MM.1S (cell line): ENCODE data around the gene CCL15.

Experiments used
- DNase-seq: peaks from one replicate; pipeline ENCODE4 v3.0.0-alpha.2; 2015
- H2AFZ ChIP-seq: fragments of 300-600 bp; sonication (generic); 2 replicates; pipeline ENCODE4 v1.6.0; 2016; ENCODE audit warnings: antibody characterized with exemption, low read length
- H3F3A ChIP-seq: fragments of 300-600 bp; sonication (generic); 2 replicates; pipeline ENCODE4 v1.6.1; 2016; ENCODE audit warnings: mild to moderate bottlenecking, antibody characterized with exemption, low read length, moderate library complexity, mixed read lengths; ENCODE audit not compliant: insufficient read depth
- H3K27ac ChIP-seq: fragments of 300-600 bp; sonication (generic); 2 replicates; pipeline ENCODE4 v1.5.1; 2016; ENCODE audit warnings: mild to moderate bottlenecking, low read length
- H3K27me3 ChIP-seq: fragments of 300-600 bp; sonication (generic); replicated peaks from 2 replicates; pipeline ENCODE4 v1.6.0; 2016; ENCODE audit warnings: low read length; ENCODE audit not compliant: insufficient read depth
- H3K36me3 ChIP-seq: fragments of 300-600 bp; sonication (generic); replicated peaks from 2 replicates; pipeline ENCODE4 v1.6.1; 2016; ENCODE audit warnings: mild to moderate bottlenecking, low read length, mixed read lengths; ENCODE audit not compliant: insufficient read depth
- H3K4me1 ChIP-seq: fragments of 300-600 bp; sonication (generic); 2 replicates; pipeline ENCODE4 v1.6.1; 2016; ENCODE audit warnings: low read length, mixed read lengths
- H3K4me2 ChIP-seq: fragments of 300-600 bp; sonication (generic); 2 replicates; pipeline ENCODE4 v1.6.0; 2016; ENCODE audit warnings: low read depth, low read length
- H3K4me3 ChIP-seq: fragments of 300-600 bp; sonication (generic); 2 replicates; pipeline ENCODE4 v1.5.1; 2016; ENCODE audit warnings: low read length, mixed read lengths
- H3K79me2 ChIP-seq: fragments of 300-600 bp; sonication (generic); 2 replicates; pipeline ENCODE4 v1.6.1; 2016; ENCODE audit warnings: mixed run types, low read length, mixed read lengths
- H3K9ac ChIP-seq: fragments of 300-600 bp; sonication (generic); 2 replicates; pipeline ENCODE4 v1.6.1; 2016; ENCODE audit warnings: low read length, mixed read lengths
- H3K9me2 ChIP-seq: fragments of 300-600 bp; sonication (generic); replicated peaks from 2 replicates; pipeline ENCODE4 v1.6.1; 2016; ENCODE audit warnings: mild to moderate bottlenecking, low read length, mixed read lengths; ENCODE audit not compliant: insufficient read depth
- H3K9me3 ChIP-seq: fragments of 300-600 bp; sonication (generic); replicated peaks from 2 replicates; pipeline ENCODE4 v1.6.1; 2016; ENCODE audit warnings: mild to moderate bottlenecking, low read length, mixed read lengths; ENCODE audit not compliant: insufficient read depth
- H4K20me1 ChIP-seq: fragments of 300-600 bp; sonication (generic); 2 replicates; pipeline ENCODE4 v1.6.1; 2016; ENCODE audit warnings: mild to moderate bottlenecking, low read length, moderate library complexity, mixed read lengths; ENCODE audit not compliant: insufficient read depth
- EZH2 ChIP-seq: fragments of 300-600 bp; sonication (generic); optimal IDR thresholded peaks from 2 replicates; pipeline ENCODE3; 2017; ENCODE audit warnings: low read depth, mild to moderate bottlenecking, antibody characterized with exemption, low read length, mixed read lengths
- EZH2phosphoT487 ChIP-seq: fragments of 300-600 bp; sonication (generic); IDR thresholded peaks from 2 replicates; pipeline ENCODE4 v1.6.1; 2018; ENCODE audit warnings: antibody characterized with exemption, low read length
- TF ChIP-seq, protein P1 (sequence below): fragments of 300-600 bp; sonication (generic); IDR thresholded peaks from 2 replicates; pipeline ENCODE4 v1.5.1; 2016; ENCODE audit warnings: antibody characterized with exemption, low read length, mixed read lengths

Gene CCL15

DNA sequence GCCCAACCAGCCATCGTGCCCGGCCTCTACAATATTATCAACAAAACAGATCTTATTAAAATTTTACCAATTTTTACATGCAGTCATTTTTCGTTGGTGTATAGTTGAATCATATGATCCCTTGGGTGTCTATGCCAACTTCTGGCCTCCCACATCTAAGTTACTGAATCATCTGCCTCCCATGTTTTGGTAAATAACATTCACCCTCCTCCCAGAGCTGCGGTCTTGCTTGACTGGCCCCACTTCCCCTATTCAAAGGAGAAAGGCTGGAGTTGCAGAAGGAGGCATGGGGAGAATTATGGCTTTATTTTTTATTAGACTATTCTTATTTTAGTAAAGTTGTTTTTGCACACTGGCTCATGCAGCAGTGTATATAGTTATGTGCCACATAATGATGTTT lies 34.9 kb upstream of the CCL15 start:
- H3F3A ChIP-seq = no peaks in the 10 kb centered on the region
- no peaks in the 10 kb centered on the region for H3K79me2 ChIP-seq
- no peak for DNase-seq
- H3K9ac ChIP-seq = no peak overlapping the region
- H2AFZ ChIP-seq = no peak overlapping the region
- H3K4me1 ChIP-seq = no peaks in the 10 kb centered on the region
- TF ChIP-seq EZH2 = no peak
- TF ChIP-seq, protein P1, sequence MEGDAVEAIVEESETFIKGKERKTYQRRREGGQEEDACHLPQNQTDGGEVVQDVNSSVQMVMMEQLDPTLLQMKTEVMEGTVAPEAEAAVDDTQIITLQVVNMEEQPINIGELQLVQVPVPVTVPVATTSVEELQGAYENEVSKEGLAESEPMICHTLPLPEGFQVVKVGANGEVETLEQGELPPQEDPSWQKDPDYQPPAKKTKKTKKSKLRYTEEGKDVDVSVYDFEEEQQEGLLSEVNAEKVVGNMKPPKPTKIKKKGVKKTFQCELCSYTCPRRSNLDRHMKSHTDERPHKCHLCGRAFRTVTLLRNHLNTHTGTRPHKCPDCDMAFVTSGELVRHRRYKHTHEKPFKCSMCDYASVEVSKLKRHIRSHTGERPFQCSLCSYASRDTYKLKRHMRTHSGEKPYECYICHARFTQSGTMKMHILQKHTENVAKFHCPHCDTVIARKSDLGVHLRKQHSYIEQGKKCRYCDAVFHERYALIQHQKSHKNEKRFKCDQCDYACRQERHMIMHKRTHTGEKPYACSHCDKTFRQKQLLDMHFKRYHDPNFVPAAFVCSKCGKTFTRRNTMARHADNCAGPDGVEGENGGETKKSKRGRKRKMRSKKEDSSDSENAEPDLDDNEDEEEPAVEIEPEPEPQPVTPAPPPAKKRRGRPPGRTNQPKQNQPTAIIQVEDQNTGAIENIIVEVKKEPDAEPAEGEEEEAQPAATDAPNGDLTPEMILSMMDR = no peak
- TF ChIP-seq EZH2phosphoT487 = no peak
- no peak overlapping the region for H3K4me3 ChIP-seq
- no peak overlapping the region for H3K4me2 ChIP-seq
- no peaks in the 10 kb centered on the region for H3K27me3 ChIP-seq
- H3K27ac ChIP-seq = no peak overlapping the region
- no peaks in the 10 kb centered on the region for H3K9me2 ChIP-seq
- H3K9me3 ChIP-seq = no peaks in the 10 kb centered on the region
- no peaks in the 10 kb centered on the region for H3K36me3 ChIP-seq
- H4K20me1 ChIP-seq = no peaks in the 10 kb centered on the region

DNA sequence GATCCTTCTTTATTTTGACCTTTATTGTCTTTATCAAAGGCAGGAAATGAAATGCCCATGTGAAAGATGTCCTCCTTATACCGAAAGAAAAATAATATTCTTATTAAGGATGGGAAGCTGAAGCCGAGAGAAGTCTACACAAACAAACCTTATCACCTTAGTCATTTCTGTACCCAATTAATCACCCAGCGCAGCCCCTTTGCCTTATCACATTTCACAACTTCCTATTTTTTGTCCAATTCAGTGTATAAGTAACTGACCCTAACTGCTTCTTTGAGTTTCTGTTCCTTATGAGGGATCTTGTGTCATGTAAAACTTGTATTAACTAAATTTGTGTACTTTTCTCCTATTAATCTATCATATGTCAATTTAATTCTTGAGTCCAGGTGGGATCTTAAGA lies 32.8 kb upstream of the CCL15 start:
- Histone ChIP-seq H3K4me1 (no peaks in the 10 kb centered on the region), H3F3A (no peaks in the 10 kb centered on the region), H3K27me3 (no peaks in the 10 kb centered on the region), H3K79me2 (no peaks in the 10 kb centered on the region), H3K9me3 (no peaks in the 10 kb centered on the region), H3K9me2 (no peaks in the 10 kb centered on the region), H3K27ac (no peak overlapping the region), H4K20me1 (no peaks in the 10 kb centered on the region), H2AFZ (no peak overlapping the region), H3K4me2 (no peak overlapping the region), H3K9ac (no peak overlapping the region), H3K36me3 (no peaks in the 10 kb centered on the region), H3K4me3 (no peak overlapping the region)
- DNase-seq = no peak
- TF ChIP-seq EZH2 (no peak), EZH2phosphoT487 (no peak)
- TF ChIP-seq, protein P1 = no peak

DNA sequence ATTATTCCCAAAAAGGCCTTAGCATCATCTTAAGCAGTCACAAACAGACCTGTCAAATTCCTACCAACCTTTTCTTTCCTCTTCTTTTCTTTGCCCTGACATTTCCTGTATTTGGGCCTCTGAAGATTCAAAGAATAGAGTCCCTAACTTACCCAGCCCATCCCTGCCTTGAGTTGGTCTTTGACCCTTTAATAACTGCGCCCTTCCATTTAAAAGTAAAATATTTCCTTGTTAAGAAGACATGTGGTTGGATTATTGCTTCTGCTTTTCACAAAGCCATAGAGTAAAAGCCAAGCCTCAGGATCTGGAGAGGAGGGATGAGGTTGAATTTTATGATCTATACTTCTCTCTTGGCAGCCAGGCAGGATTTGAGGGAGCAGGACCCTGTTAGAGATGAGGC lies 29.6 kb upstream of the CCL15 start:
- Histone ChIP-seq H2AFZ (no peak overlapping the region), H3K36me3 (no peaks in the 10 kb centered on the region), H3K9me2 (no peaks in the 10 kb centered on the region), H3K79me2 (no peaks in the 10 kb centered on the region), H3K4me3 (no peak overlapping the region), H3F3A (no peaks in the 10 kb centered on the region), H3K4me2 (no peak overlapping the region), H4K20me1 (no peaks in the 10 kb centered on the region), H3K9me3 (no peaks in the 10 kb centered on the region), H3K27ac (no peak overlapping the region), H3K27me3 (no peaks in the 10 kb centered on the region), H3K9ac (no peak overlapping the region), H3K4me1 (no peaks in the 10 kb centered on the region)
- TF ChIP-seq, protein P1 = no peak
- TF ChIP-seq EZH2 = no peak
- no peak for TF ChIP-seq EZH2phosphoT487
- no peak for DNase-seq
